Osteoblast (primary cell): ENCODE data around the gene TMEM43. TPM values are rescaled to one million over a fixed set of nuclear protein-coding genes. Genes with fewer than 3 reads are reported as not detected.
"Not testable (repeated sequence)": the region's sequence is repeated elsewhere in the genome, so short reads cannot be mapped to it uniquely, and the experiment has no call there.

Source experiments
- DNase-seq: peaks from one replicate; pipeline ENCODE4 v3.0.0; 2011; ENCODE audit warnings: low spot score, mixed read lengths; ENCODE audit not compliant: insufficient read length; ENCODE audit errors: missing footprints
- H2AFZ ChIP-seq: 2 replicates; pipeline ENCODE4 v1.6.0; 2011; ENCODE audit warnings: mild to moderate bottlenecking, low read length
- H3K27ac ChIP-seq: 2 replicates; pipeline ENCODE4 v1.5.1; 2011; ENCODE audit warnings: mild to moderate bottlenecking, low read depth, low read length, moderate library complexity
- H3K27me3 ChIP-seq: 2 replicates; pipeline ENCODE4 v1.6.0; 2012; ENCODE audit warnings: mild to moderate bottlenecking, control low read depth, inconsistent platforms, low read length, moderate library complexity; ENCODE audit not compliant: insufficient read depth
- H3K36me3 ChIP-seq: 2 replicates; pipeline ENCODE4 v1.5.1; 2011; ENCODE audit warnings: mild to moderate bottlenecking, low read length, control low read depth, moderate library complexity; ENCODE audit not compliant: insufficient read depth
- H3K4me1 ChIP-seq: 2 replicates; pipeline ENCODE4 v1.5.1; 2011; ENCODE audit warnings: mild to moderate bottlenecking, low read length, control low read depth, moderate library complexity; ENCODE audit not compliant: insufficient read depth
- H3K4me2 ChIP-seq: 2 replicates; pipeline ENCODE4 v1.6.0; 2011; ENCODE audit warnings: mild to moderate bottlenecking, low read length; ENCODE audit not compliant: insufficient read depth
- H3K4me3 ChIP-seq: fragments of 200-600 bp; sonication (generic); 3 replicates; pipeline ENCODE4 v1.5.1; 2012; ENCODE audit warnings: mild to moderate bottlenecking, low read length, inconsistent platforms; ENCODE audit not compliant: insufficient read depth
- H3K79me2 ChIP-seq: 2 replicates; pipeline ENCODE4 v1.6.0; 2012; ENCODE audit warnings: mild to moderate bottlenecking, low read length, control low read depth, inconsistent platforms; ENCODE audit not compliant: insufficient read depth
- H3K9me3 ChIP-seq: 2 replicates; pipeline ENCODE4 v1.5.1; 2011; ENCODE audit warnings: low read depth, low read length, control low read depth
- H4K20me1 ChIP-seq: 2 replicates; pipeline ENCODE4 v1.6.0; 2012; ENCODE audit warnings: mild to moderate bottlenecking, low read length, control low read depth; ENCODE audit not compliant: insufficient read depth
- CTCF ChIP-seq: IDR thresholded peaks from 2 replicates; pipeline ENCODE4 v1.5.1; 2011; ENCODE audit warnings: mild to moderate bottlenecking, low read depth, low read length, moderate library complexity; ENCODE audit errors: extremely low read depth
- total RNA-seq: library from RNA; depleted of rRNA; stranded (reverse); fragments of >200 nt; gene quantifications from 2 replicates; pipeline ENCODE4 v1.2.3, GENCODE V29; 2012

TMEM43 gene
- total RNA-seq, 1 donor, result 138 TPM

GRCh38 chr3:14118400-14119381 lies 6.2 kb upstream of the TMEM43 start:
- Histone ChIP-seq H3K27me3 (no peaks in the 10 kb centered on the region), H3K27ac (no peak overlapping the region), H3K36me3 (peaks cover 24% of the 10 kb centered on the region), H4K20me1 (no peaks in the 10 kb centered on the region), H3K9me3 (no peaks in the 10 kb centered on the region), H2AFZ (no peak overlapping the region), H3K4me3 (no peak overlapping the region), H3K4me2 (no peak overlapping the region), H3K79me2 (peaks cover 11% of the 10 kb centered on the region), H3K4me1 (peaks cover 5% of the 10 kb centered on the region)
- DNase-seq, result no peak
- TF ChIP-seq CTCF, result no peak

GRCh38 chr3:14119651-14120050 lies 5.2 kb upstream of the TMEM43 start:
- H3K79me2 ChIP-seq, result peaks cover 20% of the 10 kb centered on the region
- peaks cover 16% of the 10 kb centered on the region for H3K36me3 ChIP-seq
- H3K9me3 ChIP-seq, result no peaks in the 10 kb centered on the region
- no peaks in the 10 kb centered on the region for H4K20me1 ChIP-seq
- no peak overlapping the region for H2AFZ ChIP-seq
- H3K4me3 ChIP-seq, result no peak overlapping the region
- no peaks in the 10 kb centered on the region for H3K27me3 ChIP-seq
- no peak for DNase-seq
- no peak for TF ChIP-seq CTCF
- H3K4me1 ChIP-seq, result peaks cover 7% of the 10 kb centered on the region
- H3K27ac ChIP-seq, result no peak overlapping the region
- no peak overlapping the region for H3K4me2 ChIP-seq

GRCh38 chr3:14120111-14120920 lies 4.5 kb upstream of the TMEM43 start:
- no peak for TF ChIP-seq CTCF
- H3K9me3 ChIP-seq, result no peaks in the 10 kb centered on the region
- peaks cover 10% of the 10 kb centered on the region for H3K36me3 ChIP-seq
- no peak for DNase-seq
- H3K27me3 ChIP-seq, result no peaks in the 10 kb centered on the region
- no peak overlapping the region for H2AFZ ChIP-seq
- H4K20me1 ChIP-seq, result no peaks in the 10 kb centered on the region
- peaks cover 23% of the 10 kb centered on the region for H3K79me2 ChIP-seq
- H3K4me2 ChIP-seq, result no peak overlapping the region
- peaks cover 7% of the 10 kb centered on the region for H3K4me1 ChIP-seq
- H3K27ac ChIP-seq, result no peak overlapping the region
- no peak overlapping the region for H3K4me3 ChIP-seq

- not testable (repeated sequence) for H3K9me3 ChIP-seq, DNase-seq, H3K4me2 ChIP-seq, H4K20me1 ChIP-seq, H3K36me3 ChIP-seq, H3K27me3 ChIP-seq, H2AFZ ChIP-seq, H3K4me3 ChIP-seq, H3K27ac ChIP-seq
- Histone ChIP-seq H3K79me2 (peaks cover 26% of the 10 kb centered on the region), H3K4me1 (peaks cover 11% of the 10 kb centered on the region)
Measured at GRCh38 chr3:14120921-14121448, 3.9 kb upstream of the TMEM43 start.
